PC-9 (cell line): ENCODE results near the gene TMEM74B. TPM values are rescaled to one million over a fixed set of nuclear protein-coding genes. Genes with fewer than 3 reads are reported as not detected.

Experiments used
- BruUV-seq: library from RNA; stranded (reverse); fragments of 400-500 nt; replicated peaks from 2 replicates; lab custom pipeline; 2021; lab: Mats Ljungman, UMichigan
- CTCF ChIA-PET: fragments of 300-600 bp; sonication (Branson Sonifier 250); formaldehyde crosslinking; loops from one replicate; lab custom pipeline; 2022; ENCODE audit warnings: antibody characterized with exemption; lab: Charles Lee
- POLR2A ChIA-PET: fragments of 300-600 bp; sonication (Branson Sonifier 250); formaldehyde crosslinking; loops from one replicate; lab custom pipeline; 2022; ENCODE audit warnings: antibody characterized with exemption; ENCODE audit not compliant: unreplicated experiment; lab: Charles Lee
- DNase-seq, 2 experiments: peaks; one replicate each; pipeline versions ENCODE4 v3.0.0 to v3.0.0-alpha.2; 2015 to 2022; ENCODE audit warnings: mixed read lengths in 1 of 2
- H2AFZ ChIP-seq: fragments of 200-600 bp; sonication (generic); 2 replicates; pipeline ENCODE4 v1.8.1; 2017; ENCODE audit warnings: antibody characterized with exemption
- H3F3A ChIP-seq: fragments of 200-600 bp; sonication (generic); 2 replicates; pipeline ENCODE4 v1.8.1; 2017; ENCODE audit warnings: antibody characterized with exemption, mild to moderate bottlenecking, low read depth; ENCODE audit not compliant: insufficient read depth
- H3K27ac ChIP-seq: fragments of 200-600 bp; sonication (generic); 2 replicates; pipeline ENCODE4 v1.6.1; 2016; ENCODE audit warnings: mixed run types
- H3K27me3 ChIP-seq: fragments of 200-600 bp; sonication (generic); 2 replicates; pipeline ENCODE4 v1.6.1; 2016; ENCODE audit warnings: low read depth, mixed run types; ENCODE audit not compliant: insufficient read depth
- H3K36me3 ChIP-seq: fragments of 200-600 bp; sonication (generic); 2 replicates; pipeline ENCODE4 v1.6.1; 2016; ENCODE audit warnings: low read depth, mixed run types
- H3K4me1 ChIP-seq: fragments of 200-600 bp; sonication (generic); replicated peaks from 2 replicates; pipeline ENCODE4 v1.6.1; 2016; ENCODE audit warnings: mixed run types; ENCODE audit not compliant: insufficient read depth
- H3K4me2 ChIP-seq: fragments of 200-600 bp; sonication (generic); 2 replicates; pipeline ENCODE4 v1.6.1; 2017; ENCODE audit warnings: mixed run types
- H3K4me3 ChIP-seq: fragments of 200-600 bp; sonication (generic); 2 replicates; pipeline ENCODE4 v1.6.1; 2016; ENCODE audit warnings: mixed run types
- H3K79me2 ChIP-seq: fragments of 200-600 bp; sonication (generic); 2 replicates; pipeline ENCODE4 v1.6.1; 2017; ENCODE audit warnings: low read depth, mixed run types
- H3K9me2 ChIP-seq: fragments of 200-600 bp; sonication (generic); 2 replicates; pipeline ENCODE4 v1.8.1; 2017; ENCODE audit warnings: mild to moderate bottlenecking; ENCODE audit not compliant: insufficient read depth
- H3K9me3 ChIP-seq: fragments of 200-600 bp; sonication (generic); 2 replicates; pipeline ENCODE4 v1.8.1; 2016; ENCODE audit warnings: low read depth; ENCODE audit not compliant: insufficient read depth
- H4K20me1 ChIP-seq: fragments of 200-600 bp; sonication (generic); 2 replicates; pipeline ENCODE4 v1.8.1; 2017; ENCODE audit not compliant: insufficient read depth
- CTCF ChIP-seq: fragments of 200-600 bp; sonication (generic); conservative IDR thresholded peaks from 2 replicates; pipeline ENCODE4 v1.6.1; 2017; ENCODE audit warnings: mixed run types, antibody characterized with exemption, mild to moderate bottlenecking, moderate library complexity
- EZH2 ChIP-seq: fragments of 200-600 bp; sonication (generic); IDR thresholded peaks from 2 replicates; pipeline ENCODE4 v1.8.0; 2017; ENCODE audit warnings: antibody characterized with exemption, low read depth
- intact Hi-C: fragments of 100-400 bp; cut with micrococcal nuclease; formaldehyde crosslinking; loops from one replicate; pipeline ENCODE4 v1.10.0; 2022; ENCODE audit not compliant: unreplicated experiment
- total RNA-seq: library from RNA; stranded (reverse); gene quantifications from 2 replicates; pipeline ENCODE4 v1.2.3, GENCODE V29; 2021

The TMEM74B gene
- total RNA-seq, 1 experiment from 2014 or later: 0.44 TPM

- Histone ChIP-seq H4K20me1 (no peaks in the 10 kb centered on the region), H3F3A (no peaks in the 10 kb centered on the region), H2AFZ (no peak overlapping the region), H3K27ac (no peak overlapping the region), H3K4me1 (no peaks in the 10 kb centered on the region), H3K4me3 (no peak overlapping the region), H3K9me2 (no peaks in the 10 kb centered on the region), H3K36me3 (no peaks in the 10 kb centered on the region), H3K79me2 (no peaks in the 10 kb centered on the region), H3K27me3 (peaks cover 33% of the 10 kb centered on the region), H3K9me3 (no peaks in the 10 kb centered on the region), H3K4me2 (no peak overlapping the region)
- CTCF ChIA-PET: no interaction called here
- intact Hi-C loops: no loop called here
- TF ChIP-seq CTCF (no peak), EZH2 (no peak)
- BruUV-seq: no TSS peak
- no peak for DNase-seq
- POLR2A ChIA-PET: no interaction called here
These were observed 6.1 kb upstream of the TMEM74B start for GRCh38 chr20:1190847-1191246.

GRCh38 chr20:1189827-1190226, 5.0 kb upstream of the TMEM74B start:
- BruUV-seq: no TSS peak
- Histone ChIP-seq H3K4me2 (no peak overlapping the region), H4K20me1 (no peaks in the 10 kb centered on the region), H3K9me2 (no peaks in the 10 kb centered on the region), H3K27ac (no peak overlapping the region), H2AFZ (no peak overlapping the region), H3K27me3 (peaks cover 33% of the 10 kb centered on the region), H3F3A (no peaks in the 10 kb centered on the region), H3K4me1 (no peaks in the 10 kb centered on the region), H3K9me3 (no peaks in the 10 kb centered on the region), H3K36me3 (no peaks in the 10 kb centered on the region), H3K4me3 (no peak overlapping the region), H3K79me2 (no peaks in the 10 kb centered on the region)
- DNase-seq: no peak
- ChIA-PET CTCF (no interaction called here), POLR2A (interaction anchor here (0.7 kb wide), 1 partner anchor 559 kb away, joined by 22 read pairs; no protein-coding TSS in a partner anchor)
- intact Hi-C loops: no loop called here
- no peak for TF ChIP-seq EZH2
- no peak for TF ChIP-seq CTCF

GRCh38 chr20:1188347-1188746, 3.6 kb upstream of the TMEM74B start:
- no peak for TF ChIP-seq CTCF
- no peak for TF ChIP-seq EZH2
- ChIA-PET POLR2A (no interaction called here), CTCF (no interaction called here)
- no peak overlapping the region for H3K27ac ChIP-seq
- H3F3A ChIP-seq: no peaks in the 10 kb centered on the region
- no peaks in the 10 kb centered on the region for H4K20me1 ChIP-seq
- H2AFZ ChIP-seq: no peak overlapping the region
- H3K79me2 ChIP-seq: no peaks in the 10 kb centered on the region
- H3K9me3 ChIP-seq: no peaks in the 10 kb centered on the region
- H3K9me2 ChIP-seq: no peaks in the 10 kb centered on the region
- H3K4me3 ChIP-seq: no peak overlapping the region
- no peaks in the 10 kb centered on the region for H3K4me1 ChIP-seq
- no peak overlapping the region for H3K4me2 ChIP-seq
- peaks cover 45% of the 10 kb centered on the region for H3K27me3 ChIP-seq
- DNase-seq: no peak
- no TSS peak for BruUV-seq
- no peaks in the 10 kb centered on the region for H3K36me3 ChIP-seq
- intact Hi-C loops: no loop called here
